ENCODE measurements around the gene DRG2. TPM values are rescaled to one million over a fixed set of nuclear protein-coding genes. Genes with fewer than 3 reads are reported as not detected.

The DRG2 gene
- total and polyA plus RNA-seq, 2 of the 4 experiments (the other 2 are of a cell fraction), result 43.6 to 45.1 TPM

GRCh38 chr17:18108401-18109312, 20.9 kb downstream of the DRG2 start, which contains the start of gene MYO15A (continued):
- TF ChIP-seq, protein P1, sequence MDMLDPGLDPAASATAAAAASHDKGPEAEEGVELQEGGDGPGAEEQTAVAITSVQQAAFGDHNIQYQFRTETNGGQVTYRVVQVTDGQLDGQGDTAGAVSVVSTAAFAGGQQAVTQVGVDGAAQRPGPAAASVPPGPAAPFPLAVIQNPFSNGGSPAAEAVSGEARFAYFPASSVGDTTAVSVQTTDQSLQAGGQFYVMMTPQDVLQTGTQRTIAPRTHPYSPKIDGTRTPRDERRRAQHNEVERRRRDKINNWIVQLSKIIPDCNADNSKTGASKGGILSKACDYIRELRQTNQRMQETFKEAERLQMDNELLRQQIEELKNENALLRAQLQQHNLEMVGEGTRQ (IDR thresholded peaks at IDR 0.05; ENCODE audit: low read depth, low read length), result no peak

GRCh38 chr17:18109935-18110485, 22.3 kb downstream of the DRG2 start:
- Histone ChIP-seq H2BK15ac (ENCODE audit: low read depth, low read length) (no peak overlapping the region), H2AK9ac (replicated peaks; ENCODE audit: low read depth, low read length, poor library complexity) (no peak overlapping the region), H4K5ac (ENCODE audit: low read depth, low read length) (no peak overlapping the region), H3K9me1 (ENCODE audit: insufficient read depth, low read length) (peaks cover 4% of the 10 kb centered on the region), H3K27ac (ENCODE audit: insufficient read depth, low read length) (no peak overlapping the region), H3K4me1 (ENCODE audit: control insufficient read depth, insufficient read depth, low read length) (no peaks in the 10 kb centered on the region), H2BK5ac (ENCODE audit: low read depth, low read length, poor library complexity, severe bottlenecking) (no peak overlapping the region), H4K20me1 (ENCODE audit: insufficient read depth, low read length) (no peaks in the 10 kb centered on the region), H3K36me3 (ENCODE audit: control insufficient read depth, insufficient read depth, low read length) (peaks cover 18% of the 10 kb centered on the region; the same call in 1 of the 2 replicates), H2BK20ac (ENCODE audit: low read depth, low read length) (no peak overlapping the region), H3K56ac (ENCODE audit: extremely low read depth, insufficient read depth, low read length) (no peak overlapping the region), H3K14ac (replicated peaks; ENCODE audit: low read depth, low read length) (no peak overlapping the region), H3K27me3 (ENCODE audit: control insufficient read depth, insufficient read depth, low read length) (no peaks in the 10 kb centered on the region), H2AK5ac (ENCODE audit: low read depth, low read length) (no peak overlapping the region), H3K9ac (ENCODE audit: low read depth, low read length) (no peak overlapping the region), H3K9me3 (ENCODE audit: control insufficient read depth, insufficient read depth, low read length) (no peaks in the 10 kb centered on the region), H4K8ac (ENCODE audit: low read depth in 2 of 2, low read length in 2 of 2) (no peak overlapping the region), H4K91ac (ENCODE audit: insufficient read depth, low read depth, low read length) (no peak overlapping the region), H3K4ac (ENCODE audit: low read depth, low read length) (no peak overlapping the region), H3K79me1 (ENCODE audit: low read depth in 1 of 2, low read length in 2 of 2) (no peaks in the 10 kb centered on the region), H3K23ac (ENCODE audit: low read depth, low read length) (no peak overlapping the region), H2BK120ac (ENCODE audit: low read depth, low read length) (no peak overlapping the region), H3K4me2 (ENCODE audit: low read depth, low read length) (no peak overlapping the region), H3K4me3 (ENCODE audit: insufficient read depth, low read depth, low read length) (no peak overlapping the region), H3K18ac (ENCODE audit: low read depth, low read length) (no peak overlapping the region), H2AFZ (replicated peaks; ENCODE audit: low read length, poor library complexity) (no peak overlapping the region)
- no TSS peak for BruUV-seq (replicated peaks)
- intact Hi-C loops (cut with micrococcal nuclease), result no loop called here
- WGBS, 2 experiments (ENCODE audit: extremely low coverage in 2 of 2, insufficient read length in 1 of 2), result 67% methylated on average over 3 of the region's 10 CpGs; no CpG with 5 or more reads in 1 of the 2 experiments
- TF ChIP-seq MXI1 (IDR thresholded peaks at IDR 0.05; ENCODE audit: borderline replicate concordance, low read depth, low read length) (no peak), RAD21 (IDR thresholded peaks at IDR 0.05; ENCODE audit: low read length) (no peak), SMC3 (IDR thresholded peaks at IDR 0.05; ENCODE audit: low read depth, low read length) (no peak), POLR2A (IDR thresholded peaks at IDR 0.05; ENCODE audit: low read depth, low read length) (no peak), RFX5 (IDR thresholded peaks at IDR 0.05; ENCODE audit: low read depth, low read length) (no peak), NFE2L2 (IDR thresholded peaks at IDR 0.05; ENCODE audit: low read depth, low read length) (no peak), CHD1 (IDR thresholded peaks at IDR 0.05; ENCODE audit: low read depth, low read length) (no peak)
- dilution Hi-C loops (cut with HindIII; ENCODE audit: low sequenced_read_pairs, unreplicated experiment), result no loop called here
- in situ Hi-C loops (cut with MboI; ENCODE audit: low sequenced_read_pairs), result no loop called here
- CTCF ChIA-PET, result interaction anchor here (0.9 kb wide), 1 partner anchor 61 kb away, joined by 3 read pairs; no protein-coding TSS in a partner anchor
- POLR2A ChIA-PET (ENCODE audit: unreplicated experiment), result no interaction called here
- no peak for DNase-seq
- no peak for ATAC-seq (ENCODE audit: low read depth)

Data from IMR-90 (cell line).